Measurements from ENCODE around the gene HRH3.

DNA sequence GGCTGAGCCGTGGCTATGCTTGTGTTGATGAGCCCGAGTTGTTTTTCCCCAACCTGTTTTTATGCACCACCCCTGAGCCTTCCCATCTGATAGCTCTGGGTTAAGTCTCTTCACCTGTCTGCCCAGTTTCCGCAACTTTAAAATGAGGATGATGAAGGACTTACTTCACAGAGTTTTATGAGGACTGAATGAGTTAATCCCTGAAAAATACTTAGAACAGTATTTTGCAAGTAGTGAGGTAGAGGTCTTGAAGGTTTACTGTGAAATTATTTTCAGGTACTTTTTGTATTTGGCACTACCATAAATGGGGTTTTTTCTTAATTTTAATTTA is 34.0 kb downstream of the HRH3 start:
- TF ChIP-seq CTCF (IDR thresholded peaks at IDR 0.05) (no peak), EZH2 (IDR thresholded peaks at IDR 0.05; ENCODE audit: borderline replicate concordance, insufficient read depth, low read depth, low read length, poor library complexity, severe bottlenecking) (no peak)

Measured in B cell (primary cell).